ENCODE results near the gene F2RL3. TPM values are rescaled to one million over a fixed set of nuclear protein-coding genes. Genes with fewer than 3 reads are reported as not detected.

Gene F2RL3
- total RNA-seq, 1 donor from 2014 or later = not detected

DNA sequence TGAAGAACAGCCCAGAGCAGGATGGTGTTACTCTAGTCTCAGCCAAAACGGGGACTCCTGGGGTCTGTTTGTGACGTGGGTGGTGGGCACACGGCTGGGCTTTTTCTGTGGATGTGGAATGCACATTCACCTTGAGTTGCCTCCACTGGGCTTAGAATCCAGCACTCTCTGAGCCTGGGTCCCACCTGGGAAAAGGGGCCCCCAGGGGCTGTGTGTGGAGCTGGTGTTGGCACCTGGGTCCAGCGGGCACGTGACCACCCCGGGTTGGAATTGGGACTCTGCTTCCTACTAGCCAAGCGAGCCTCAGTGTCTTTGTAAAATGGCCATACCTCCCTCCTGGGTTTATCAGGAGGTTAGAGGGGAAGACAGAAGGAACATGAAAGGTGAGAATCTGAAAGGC is 29.2 kb upstream of the F2RL3 start:
- H3K4me3 Mint-ChIP-seq (ENCODE audit: unreplicated experiment) = no peak overlapping the region
- no peaks in the 10 kb centered on the region for H3K27me3 ChIP-seq (ENCODE audit: insufficient read depth, low read length)
- H3K9ac ChIP-seq (ENCODE audit: low read length) = no peak overlapping the region
- H3K4me2 ChIP-seq (ENCODE audit: low read length) = no peak overlapping the region
- no peak overlapping the region for H2AFZ ChIP-seq (ENCODE audit: low read depth, low read length)
- H3K36me3 Mint-ChIP-seq (ENCODE audit: low read depth, unreplicated experiment) = peaks cover 23% of the 10 kb centered on the region
- H3K4me1 Mint-ChIP-seq (ENCODE audit: low read depth, unreplicated experiment) = no peaks in the 10 kb centered on the region
- no peak for FAIRE-seq
- H3K9me3 Mint-ChIP-seq (ENCODE audit: unreplicated experiment) = no peaks in the 10 kb centered on the region
- H3K27me3 Mint-ChIP-seq (ENCODE audit: low read depth, unreplicated experiment) = no peaks in the 10 kb centered on the region
- peaks cover 10% of the 10 kb centered on the region for H3K36me3 ChIP-seq (ENCODE audit: insufficient read depth, low read length)
- no peaks in the 10 kb centered on the region for H3K4me1 ChIP-seq (ENCODE audit: insufficient read depth, low read length)
- TF ChIP-seq, protein P1, sequence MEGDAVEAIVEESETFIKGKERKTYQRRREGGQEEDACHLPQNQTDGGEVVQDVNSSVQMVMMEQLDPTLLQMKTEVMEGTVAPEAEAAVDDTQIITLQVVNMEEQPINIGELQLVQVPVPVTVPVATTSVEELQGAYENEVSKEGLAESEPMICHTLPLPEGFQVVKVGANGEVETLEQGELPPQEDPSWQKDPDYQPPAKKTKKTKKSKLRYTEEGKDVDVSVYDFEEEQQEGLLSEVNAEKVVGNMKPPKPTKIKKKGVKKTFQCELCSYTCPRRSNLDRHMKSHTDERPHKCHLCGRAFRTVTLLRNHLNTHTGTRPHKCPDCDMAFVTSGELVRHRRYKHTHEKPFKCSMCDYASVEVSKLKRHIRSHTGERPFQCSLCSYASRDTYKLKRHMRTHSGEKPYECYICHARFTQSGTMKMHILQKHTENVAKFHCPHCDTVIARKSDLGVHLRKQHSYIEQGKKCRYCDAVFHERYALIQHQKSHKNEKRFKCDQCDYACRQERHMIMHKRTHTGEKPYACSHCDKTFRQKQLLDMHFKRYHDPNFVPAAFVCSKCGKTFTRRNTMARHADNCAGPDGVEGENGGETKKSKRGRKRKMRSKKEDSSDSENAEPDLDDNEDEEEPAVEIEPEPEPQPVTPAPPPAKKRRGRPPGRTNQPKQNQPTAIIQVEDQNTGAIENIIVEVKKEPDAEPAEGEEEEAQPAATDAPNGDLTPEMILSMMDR (IDR thresholded peaks at IDR 0.05; ENCODE audit: insufficient read depth, low read depth, low read length) = no peak
- H4K20me1 ChIP-seq (ENCODE audit: insufficient read depth, low read length) = peaks cover 20% of the 10 kb centered on the region
- no peak overlapping the region for H3K4me3 ChIP-seq (ENCODE audit: insufficient read depth, low read depth, low read length)
- H3K79me2 ChIP-seq (ENCODE audit: insufficient read depth, low read length) = no peaks in the 10 kb centered on the region
- no peak overlapping the region for H3K27ac Mint-ChIP-seq (ENCODE audit: unreplicated experiment)
- DNase-seq (ENCODE audit: low read depth) = no peak
- no peak overlapping the region for H3K27ac ChIP-seq (ENCODE audit: low read depth, low read length)
- H3K9me3 ChIP-seq (ENCODE audit: insufficient read depth, low read depth, low read length) = no peaks in the 10 kb centered on the region

DNA sequence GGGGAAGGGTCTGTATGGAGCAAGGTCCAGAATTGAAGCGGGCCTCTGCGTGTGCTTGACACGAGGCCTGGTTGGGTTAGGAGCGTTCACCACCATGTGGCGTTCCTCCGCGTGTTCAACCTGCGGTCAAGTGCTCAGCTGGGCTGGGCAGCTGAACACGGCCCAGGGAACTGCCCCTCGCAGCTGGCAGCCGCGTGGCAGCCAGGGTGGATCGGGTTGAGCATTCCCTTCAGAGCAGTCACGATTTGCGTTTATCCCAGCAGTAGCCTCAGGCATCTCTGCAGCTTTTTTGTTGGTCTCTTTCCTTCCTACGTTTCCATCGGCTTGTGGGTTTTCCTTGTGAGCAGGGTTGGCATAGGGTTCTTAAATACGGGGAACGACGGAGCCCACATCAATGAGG is 28.7 kb upstream of the F2RL3 start:
- no peak for DNase-seq (ENCODE audit: low read depth)
- Histone ChIP-seq H3K27me3 (ENCODE audit: insufficient read depth, low read length) (no peaks in the 10 kb centered on the region), H3K4me2 (ENCODE audit: low read length) (no peak overlapping the region), H2AFZ (ENCODE audit: low read depth, low read length) (no peak overlapping the region), H3K4me3 (ENCODE audit: insufficient read depth, low read depth, low read length) (no peak overlapping the region), H3K9ac (ENCODE audit: low read length) (no peak overlapping the region), H4K20me1 (ENCODE audit: insufficient read depth, low read length) (peaks cover 20% of the 10 kb centered on the region), H3K79me2 (ENCODE audit: insufficient read depth, low read length) (no peaks in the 10 kb centered on the region), H3K36me3 (ENCODE audit: insufficient read depth, low read length) (peaks cover 5% of the 10 kb centered on the region), H3K27ac (ENCODE audit: low read depth, low read length) (no peak overlapping the region), H3K4me1 (ENCODE audit: insufficient read depth, low read length) (no peaks in the 10 kb centered on the region), H3K9me3 (ENCODE audit: insufficient read depth, low read depth, low read length) (no peaks in the 10 kb centered on the region)
- H3K36me3 Mint-ChIP-seq (ENCODE audit: low read depth, unreplicated experiment) = peaks cover 19% of the 10 kb centered on the region
- no peak for TF ChIP-seq EZH2 (IDR thresholded peaks at IDR 0.05; ENCODE audit: insufficient read depth, low read length)
- TF ChIP-seq, protein P1 (IDR thresholded peaks at IDR 0.05; ENCODE audit: insufficient read depth, low read depth, low read length) = no peak
- H3K27ac Mint-ChIP-seq (ENCODE audit: unreplicated experiment) = no peak overlapping the region
- no peaks in the 10 kb centered on the region for H3K27me3 Mint-ChIP-seq (ENCODE audit: low read depth, unreplicated experiment)
- no peak overlapping the region for H3K4me3 Mint-ChIP-seq (ENCODE audit: unreplicated experiment)
- no peak for FAIRE-seq
- no peaks in the 10 kb centered on the region for H3K4me1 Mint-ChIP-seq (ENCODE audit: low read depth, unreplicated experiment)
- no peaks in the 10 kb centered on the region for H3K9me3 Mint-ChIP-seq (ENCODE audit: unreplicated experiment)

DNA sequence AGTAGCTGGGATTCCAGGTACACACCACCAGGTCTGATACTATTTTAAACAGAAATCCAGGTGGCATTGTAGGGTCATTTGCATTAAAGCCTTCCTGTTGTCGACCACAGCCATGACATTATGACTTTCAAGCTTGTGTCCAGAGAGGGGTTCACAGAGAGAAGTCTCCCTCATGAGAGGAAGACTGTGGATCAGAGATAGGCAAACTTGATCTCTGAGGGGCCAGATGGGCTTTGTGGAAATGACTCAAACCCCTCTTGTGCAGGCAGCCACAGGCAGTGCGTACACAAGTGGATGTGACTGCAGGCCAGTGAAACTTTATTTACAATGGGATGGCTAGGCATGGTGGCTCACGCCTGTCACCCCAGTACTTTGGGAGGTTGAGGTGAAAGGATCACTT is 27.8 kb upstream of the F2RL3 start:
- H3K9me3 Mint-ChIP-seq (ENCODE audit: unreplicated experiment) = no peaks in the 10 kb centered on the region
- H3K4me2 ChIP-seq (ENCODE audit: low read length) = no peak overlapping the region
- no peaks in the 10 kb centered on the region for H3K79me2 ChIP-seq (ENCODE audit: insufficient read depth, low read length)
- no peak overlapping the region for H2AFZ ChIP-seq (ENCODE audit: low read depth, low read length)
- peaks cover 20% of the 10 kb centered on the region for H4K20me1 ChIP-seq (ENCODE audit: insufficient read depth, low read length)
- H3K27ac ChIP-seq (ENCODE audit: low read depth, low read length) = no peak overlapping the region
- TF ChIP-seq, protein P1 (IDR thresholded peaks at IDR 0.05; ENCODE audit: insufficient read depth, low read depth, low read length) = no peak
- TF ChIP-seq EZH2 (IDR thresholded peaks at IDR 0.05; ENCODE audit: insufficient read depth, low read length) = no peak
- no peaks in the 10 kb centered on the region for H3K27me3 Mint-ChIP-seq (ENCODE audit: low read depth, unreplicated experiment)
- no peak for DNase-seq (ENCODE audit: low read depth)
- H3K9me3 ChIP-seq (ENCODE audit: insufficient read depth, low read depth, low read length) = no peaks in the 10 kb centered on the region
- no peaks in the 10 kb centered on the region for H3K4me1 ChIP-seq (ENCODE audit: insufficient read depth, low read length)
- peaks cover 9% of the 10 kb centered on the region for H3K36me3 ChIP-seq (ENCODE audit: insufficient read depth, low read length)
- no peak overlapping the region for H3K9ac ChIP-seq (ENCODE audit: low read length)
- H3K4me3 Mint-ChIP-seq (ENCODE audit: unreplicated experiment) = no peak overlapping the region
- H3K27ac Mint-ChIP-seq (ENCODE audit: unreplicated experiment) = no peak overlapping the region
- no peak overlapping the region for H3K4me3 ChIP-seq (ENCODE audit: insufficient read depth, low read depth, low read length)
- H3K27me3 ChIP-seq (ENCODE audit: insufficient read depth, low read length) = no peaks in the 10 kb centered on the region
- H3K36me3 Mint-ChIP-seq (ENCODE audit: low read depth, unreplicated experiment) = peaks cover 17% of the 10 kb centered on the region
- no peaks in the 10 kb centered on the region for H3K4me1 Mint-ChIP-seq (ENCODE audit: low read depth, unreplicated experiment)
- no peak for FAIRE-seq
